MM.1S (cell line): Measurements from ENCODE around the gene SLC6A13.

Experiments
- DNase-seq: peaks from one replicate; pipeline ENCODE4 v3.0.0-alpha.2; 2015
- H2AFZ ChIP-seq: fragments of 300-600 bp; sonication (generic); 2 replicates; pipeline ENCODE4 v1.6.0; 2016; ENCODE audit warnings: antibody characterized with exemption, low read length
- H3F3A ChIP-seq: fragments of 300-600 bp; sonication (generic); 2 replicates; pipeline ENCODE4 v1.6.1; 2016; ENCODE audit warnings: mild to moderate bottlenecking, antibody characterized with exemption, low read length, moderate library complexity, mixed read lengths; ENCODE audit not compliant: insufficient read depth
- H3K27ac ChIP-seq: fragments of 300-600 bp; sonication (generic); 2 replicates; pipeline ENCODE4 v1.5.1; 2016; ENCODE audit warnings: mild to moderate bottlenecking, low read length
- H3K27me3 ChIP-seq: fragments of 300-600 bp; sonication (generic); replicated peaks from 2 replicates; pipeline ENCODE4 v1.6.0; 2016; ENCODE audit warnings: low read length; ENCODE audit not compliant: insufficient read depth
- H3K36me3 ChIP-seq: fragments of 300-600 bp; sonication (generic); replicated peaks from 2 replicates; pipeline ENCODE4 v1.6.1; 2016; ENCODE audit warnings: mild to moderate bottlenecking, low read length, mixed read lengths; ENCODE audit not compliant: insufficient read depth
- H3K4me1 ChIP-seq: fragments of 300-600 bp; sonication (generic); 2 replicates; pipeline ENCODE4 v1.6.1; 2016; ENCODE audit warnings: low read length, mixed read lengths
- H3K4me2 ChIP-seq: fragments of 300-600 bp; sonication (generic); 2 replicates; pipeline ENCODE4 v1.6.0; 2016; ENCODE audit warnings: low read depth, low read length
- H3K4me3 ChIP-seq: fragments of 300-600 bp; sonication (generic); 2 replicates; pipeline ENCODE4 v1.5.1; 2016; ENCODE audit warnings: low read length, mixed read lengths
- H3K79me2 ChIP-seq: fragments of 300-600 bp; sonication (generic); 2 replicates; pipeline ENCODE4 v1.6.1; 2016; ENCODE audit warnings: mixed run types, low read length, mixed read lengths
- H3K9ac ChIP-seq: fragments of 300-600 bp; sonication (generic); 2 replicates; pipeline ENCODE4 v1.6.1; 2016; ENCODE audit warnings: low read length, mixed read lengths
- H3K9me2 ChIP-seq: fragments of 300-600 bp; sonication (generic); replicated peaks from 2 replicates; pipeline ENCODE4 v1.6.1; 2016; ENCODE audit warnings: mild to moderate bottlenecking, low read length, mixed read lengths; ENCODE audit not compliant: insufficient read depth
- H3K9me3 ChIP-seq: fragments of 300-600 bp; sonication (generic); replicated peaks from 2 replicates; pipeline ENCODE4 v1.6.1; 2016; ENCODE audit warnings: mild to moderate bottlenecking, low read length, mixed read lengths; ENCODE audit not compliant: insufficient read depth
- H4K20me1 ChIP-seq: fragments of 300-600 bp; sonication (generic); 2 replicates; pipeline ENCODE4 v1.6.1; 2016; ENCODE audit warnings: mild to moderate bottlenecking, low read length, moderate library complexity, mixed read lengths; ENCODE audit not compliant: insufficient read depth
- CTCF ChIP-seq: fragments of 300-600 bp; sonication (generic); IDR thresholded peaks from 2 replicates; pipeline ENCODE4 v1.5.1; 2016; ENCODE audit warnings: antibody characterized with exemption, low read length, mixed read lengths
- EZH2 ChIP-seq: fragments of 300-600 bp; sonication (generic); optimal IDR thresholded peaks from 2 replicates; pipeline ENCODE3; 2017; ENCODE audit warnings: low read depth, mild to moderate bottlenecking, antibody characterized with exemption, low read length, mixed read lengths
- EZH2phosphoT487 ChIP-seq: fragments of 300-600 bp; sonication (generic); IDR thresholded peaks from 2 replicates; pipeline ENCODE4 v1.6.1; 2018; ENCODE audit warnings: antibody characterized with exemption, low read length

Gene SLC6A13

GRCh38 chr12:172732-173161, 89.9 kb downstream of the SLC6A13 start:
- Histone ChIP-seq H3K79me2 (no peaks in the 10 kb centered on the region), H3K4me2 (no peak overlapping the region), H3K9me2 (no peaks in the 10 kb centered on the region), H3K4me3 (no peak overlapping the region), H3K36me3 (no peaks in the 10 kb centered on the region), H3K27ac (no peak overlapping the region), H3K4me1 (peaks cover 16% of the 10 kb centered on the region), H4K20me1 (no peaks in the 10 kb centered on the region), H3K9me3 (no peaks in the 10 kb centered on the region), H3K27me3 (0 out of 2 replicates have a peak, but pooled peaks cover 4% of the 10 kb centered on the region), H3K9ac (no peak overlapping the region), H2AFZ (no peak overlapping the region), H3F3A (no peaks in the 10 kb centered on the region)
- DNase-seq = no peak
- TF ChIP-seq EZH2phosphoT487 = no peak
- no peak for TF ChIP-seq CTCF
- no peak for TF ChIP-seq EZH2

- DNase-seq = no peak
- Histone ChIP-seq H3K27ac (no peak overlapping the region), H3K4me2 (no peak overlapping the region), H3F3A (no peaks in the 10 kb centered on the region), H3K4me3 (no peak overlapping the region), H3K9me2 (no peaks in the 10 kb centered on the region), H3K9me3 (no peaks in the 10 kb centered on the region), H3K36me3 (no peaks in the 10 kb centered on the region), H2AFZ (no peak overlapping the region), H3K79me2 (no peaks in the 10 kb centered on the region), H3K9ac (no peak overlapping the region), H4K20me1 (no peaks in the 10 kb centered on the region), H3K27me3 (0 out of 2 replicates have a peak, but pooled peaks cover 4% of the 10 kb centered on the region), H3K4me1 (peaks cover 19% of the 10 kb centered on the region)
- TF ChIP-seq CTCF = no peak
- TF ChIP-seq EZH2 = no peak
- TF ChIP-seq EZH2phosphoT487 = no peak
These were observed 90.6 kb downstream of the SLC6A13 start for GRCh38 chr12:171743-172676.

GRCh38 chr12:171276-171675, 91.4 kb downstream of the SLC6A13 start:
- Histone ChIP-seq H3K27me3 (0 out of 2 replicates have a peak, but pooled peaks cover 4% of the 10 kb centered on the region), H3K9ac (no peak overlapping the region), H3K9me3 (no peaks in the 10 kb centered on the region), H3K27ac (no peak overlapping the region), H3K4me3 (no peak overlapping the region), H3K4me2 (no peak overlapping the region), H2AFZ (no peak overlapping the region), H3F3A (peaks cover 2% of the 10 kb centered on the region; the same call in 1 of the 2 replicates), H3K4me1 (peaks cover 17% of the 10 kb centered on the region), H4K20me1 (no peaks in the 10 kb centered on the region), H3K36me3 (no peaks in the 10 kb centered on the region), H3K9me2 (no peaks in the 10 kb centered on the region), H3K79me2 (no peaks in the 10 kb centered on the region)
- TF ChIP-seq CTCF (no peak), EZH2 (no peak), EZH2phosphoT487 (no peak)
- DNase-seq = no peak
